Nephron (organoid): ENCODE results near the gene TSR1.

Experiments
- H3K27ac Mint-ChIP-seq, 3 experiments: 2 replicates each; pipeline ENCODE4 v1.8.0; 2020; ENCODE audit warnings: mixed read lengths in 3 of 3, mild to moderate bottlenecking in 2 of 3, moderate library complexity in 1 of 3
- H3K27me3 Mint-ChIP-seq: 2 replicates; pipeline ENCODE4 v1.8.0; 2021; ENCODE audit warnings: low read depth, mild to moderate bottlenecking, moderate library complexity, mixed read lengths
- H3K36me3 Mint-ChIP-seq: 2 replicates; pipeline ENCODE4 v1.8.0; 2020; ENCODE audit warnings: low read depth, mixed read lengths
- H3K4me1 Mint-ChIP-seq: 2 replicates; pipeline ENCODE4 v1.8.0; 2020; ENCODE audit warnings: mixed read lengths
- H3K4me3 Mint-ChIP-seq, 3 experiments: 2 replicates each; pipeline ENCODE4 v1.8.0; 2020; ENCODE audit warnings: mild to moderate bottlenecking in 3 of 3, mixed read lengths in 3 of 3, moderate library complexity in 2 of 3
- H3K9me3 Mint-ChIP-seq: 2 replicates; pipeline ENCODE4 v1.8.0; 2020; ENCODE audit warnings: mixed read lengths
- TF ChIP-seq, protein P1 (sequence below), 3 experiments: fragments of 200-600 bp; sonication (generic); IDR thresholded peaks; one replicate each; pipeline ENCODE4 v1.5.0; 2021; ENCODE audit warnings: antibody characterized with exemption in 3 of 3; ENCODE audit not compliant: unreplicated experiment in 3 of 3

Gene TSR1

DNA sequence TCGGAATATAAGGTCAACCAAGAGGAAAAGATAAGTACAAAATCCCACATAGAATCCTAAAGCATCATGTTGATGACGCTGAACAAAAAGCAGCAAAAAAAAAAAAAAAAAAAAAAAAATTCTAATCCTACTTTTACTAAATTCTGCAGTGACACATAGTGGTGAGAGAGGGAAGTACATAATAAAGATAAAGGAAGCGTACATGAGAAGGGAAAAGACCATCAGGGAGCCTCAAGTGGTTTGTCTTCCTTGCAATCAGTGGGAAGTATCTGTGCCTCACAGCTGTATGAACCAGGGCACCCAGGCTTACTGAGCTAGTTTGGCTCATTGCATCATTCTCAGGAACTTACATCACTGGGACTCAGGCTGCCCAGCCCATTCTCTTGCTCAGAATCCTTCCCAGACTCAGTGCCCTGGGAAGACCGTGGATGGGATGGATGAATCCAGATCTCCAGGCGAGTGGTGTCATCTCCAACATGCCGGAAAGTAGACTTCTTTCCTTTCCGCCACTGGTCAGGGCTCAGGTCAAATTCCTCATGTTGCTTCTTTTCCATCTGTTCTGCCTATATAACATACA, 53.9 kb downstream of the TSR1 start:
- H3K4me1 Mint-ChIP-seq: no peaks in the 10 kb centered on the region
- TF ChIP-seq, protein P1, sequence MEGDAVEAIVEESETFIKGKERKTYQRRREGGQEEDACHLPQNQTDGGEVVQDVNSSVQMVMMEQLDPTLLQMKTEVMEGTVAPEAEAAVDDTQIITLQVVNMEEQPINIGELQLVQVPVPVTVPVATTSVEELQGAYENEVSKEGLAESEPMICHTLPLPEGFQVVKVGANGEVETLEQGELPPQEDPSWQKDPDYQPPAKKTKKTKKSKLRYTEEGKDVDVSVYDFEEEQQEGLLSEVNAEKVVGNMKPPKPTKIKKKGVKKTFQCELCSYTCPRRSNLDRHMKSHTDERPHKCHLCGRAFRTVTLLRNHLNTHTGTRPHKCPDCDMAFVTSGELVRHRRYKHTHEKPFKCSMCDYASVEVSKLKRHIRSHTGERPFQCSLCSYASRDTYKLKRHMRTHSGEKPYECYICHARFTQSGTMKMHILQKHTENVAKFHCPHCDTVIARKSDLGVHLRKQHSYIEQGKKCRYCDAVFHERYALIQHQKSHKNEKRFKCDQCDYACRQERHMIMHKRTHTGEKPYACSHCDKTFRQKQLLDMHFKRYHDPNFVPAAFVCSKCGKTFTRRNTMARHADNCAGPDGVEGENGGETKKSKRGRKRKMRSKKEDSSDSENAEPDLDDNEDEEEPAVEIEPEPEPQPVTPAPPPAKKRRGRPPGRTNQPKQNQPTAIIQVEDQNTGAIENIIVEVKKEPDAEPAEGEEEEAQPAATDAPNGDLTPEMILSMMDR (IDR thresholded peaks at IDR 0.05; ENCODE audit: unreplicated experiment in 3 of 3): peak; percentile 54 to 69 (median 61)
- peaks cover 53% of the 10 kb centered on the region for H3K36me3 Mint-ChIP-seq
- no peaks in the 10 kb centered on the region for H3K27me3 Mint-ChIP-seq
- H3K4me3 Mint-ChIP-seq: no peak overlapping the region
- no peaks in the 10 kb centered on the region for H3K9me3 Mint-ChIP-seq
- H3K27ac Mint-ChIP-seq: peak overlapping the region in 2 of 3 experiments; percentile 30 to 57

- TF ChIP-seq, protein P1 (IDR thresholded peaks at IDR 0.05; ENCODE audit: unreplicated experiment in 3 of 3): no peak
Measured at GRCh38 chr17:2279707-2280106, 56.5 kb downstream of the TSR1 start.

GRCh38 chr17:2277429-2278170, 58.7 kb downstream of the TSR1 start:
- Mint-ChIP-seq H3K27me3 (no peaks in the 10 kb centered on the region), H3K36me3 (peaks cover 60% of the 10 kb centered on the region), H3K4me1 (no peaks in the 10 kb centered on the region), H3K27ac (no peak overlapping the region), H3K9me3 (no peaks in the 10 kb centered on the region), H3K4me3 (no peak overlapping the region)
- TF ChIP-seq, protein P1 (IDR thresholded peaks at IDR 0.05; ENCODE audit: unreplicated experiment in 3 of 3): no peak

More at GRCh38 chr17:2279707-2280106, 56.5 kb downstream of the TSR1 start:
- Mint-ChIP-seq H3K36me3 (peaks cover 65% of the 10 kb centered on the region), H3K4me1 (no peaks in the 10 kb centered on the region), H3K27me3 (no peaks in the 10 kb centered on the region), H3K27ac (no peak overlapping the region), H3K4me3 (no peak overlapping the region), H3K9me3 (no peaks in the 10 kb centered on the region)

GRCh38 chr17:2275722-2276121, 60.5 kb downstream of the TSR1 start:
- TF ChIP-seq, protein P1 (IDR thresholded peaks at IDR 0.05; ENCODE audit: unreplicated experiment in 3 of 3): no peak
- Mint-ChIP-seq H3K27me3 (no peaks in the 10 kb centered on the region), H3K4me1 (no peaks in the 10 kb centered on the region), H3K27ac (no peak overlapping the region), H3K9me3 (no peaks in the 10 kb centered on the region), H3K4me3 (no peak overlapping the region), H3K36me3 (peaks cover 49% of the 10 kb centered on the region)

GRCh38 chr17:2274414-2274813, 61.8 kb downstream of the TSR1 start:
- H3K4me1 Mint-ChIP-seq: no peaks in the 10 kb centered on the region
- no peaks in the 10 kb centered on the region for H3K9me3 Mint-ChIP-seq
- H3K36me3 Mint-ChIP-seq: peaks cover 51% of the 10 kb centered on the region
- H3K27ac Mint-ChIP-seq: no peak overlapping the region
- no peaks in the 10 kb centered on the region for H3K27me3 Mint-ChIP-seq
- TF ChIP-seq, protein P1 (IDR thresholded peaks at IDR 0.05; ENCODE audit: unreplicated experiment in 3 of 3): no peak
- H3K4me3 Mint-ChIP-seq: no peak overlapping the region
